Esophagus muscularis mucosa (tissue), 4 donors: ENCODE results near the gene DHX35. TPM values are rescaled to one million over a fixed set of nuclear protein-coding genes. Genes with fewer than 3 reads are reported as not detected.

Experiments
- DNase-seq: peaks from one replicate; pipeline ENCODE4 v3.0.0-alpha.2; 2017; ENCODE audit errors: extremely low spot score
- H3K27ac ChIP-seq, 4 donors: fragments of 200-600 bp; sonication (generic); replicated peaks in 1 of 4; 1 replicate in 3 of 4; 2 replicates in 1 of 4; pipeline ENCODE4 v1.5.1; 2016 to 2019; ENCODE audit warnings: mild to moderate bottlenecking in 1 of 4
- H3K27me3 ChIP-seq, 4 donors: fragments of 200-600 bp; sonication (generic); one replicate each; pipeline versions ENCODE4 v1.5.1 to v1.6.0; 2016 to 2019
- H3K36me3 ChIP-seq, 4 donors: fragments of 200-600 bp; sonication (generic); one replicate each; pipeline ENCODE4 v1.5.1; 2016 to 2019
- H3K4me1 ChIP-seq, 4 donors: fragments of 200-600 bp; sonication (generic); one replicate each; pipeline ENCODE4 v1.5.1; 2016 to 2019
- H3K4me3 ChIP-seq, 4 donors: fragments of 200-600 bp; sonication (generic); 1 replicate in 2 of 4; 2 replicates in 2 of 4; pipeline ENCODE4 v1.5.1; 2016 to 2019; ENCODE audit warnings: mild to moderate bottlenecking in 4 of 4, moderate library complexity in 1 of 4
- H3K9me3 ChIP-seq, 4 donors: fragments of 200-600 bp; sonication (generic); 1 replicate in 3 of 4; 2 replicates in 1 of 4; pipeline ENCODE4 v1.5.1; 2016 to 2019
- CTCF ChIP-seq, 3 experiments: fragments of 200-600 bp in 2 of 3; fragments of 450-650 bp in 1 of 3; sonication (generic) in 2 of 3; IDR thresholded peaks; one replicate each; pipeline ENCODE4 v1.5.1; 2017 to 2019; ENCODE audit warnings: antibody characterized with exemption in 3 of 3, mild to moderate bottlenecking in 2 of 3, moderate library complexity in 1 of 3
- EP300 ChIP-seq: sonication (generic); formaldehyde crosslinking; IDR thresholded peaks from one replicate; pipeline ENCODE4 v1.6.1; 2017; ENCODE audit warnings: antibody characterized with exemption
- POLR2A ChIP-seq: fragments of 450-650 bp; IDR thresholded peaks from one replicate; pipeline ENCODE4 v1.6.1; 2017; ENCODE audit warnings: antibody characterized with exemption, moderate library complexity, mild to moderate bottlenecking, low read depth
- POLR2AphosphoS5 ChIP-seq, 2 donors: sonication (generic); formaldehyde crosslinking; IDR thresholded peaks; one replicate each; pipeline ENCODE4 v1.6.1; 2017; ENCODE audit warnings: antibody characterized with exemption in 2 of 2
- WGBS: methylation state at CpG from one replicate; pipeline ENCODE4 v1.1.5; 2018; 5-methylcytosine and 5-hydroxymethylcytosine counted together
- intact Hi-C: fragments of 100-400 bp; cut with DNase I; formaldehyde crosslinking; loops from one replicate; pipeline ENCODE4 v1.15.1; 2023
- total RNA-seq, 4 donors: library from RNA; depleted of rRNA; stranded (reverse); fragments of >200 nt; gene quantifications; one replicate each; pipeline versions ENCODE4 v1.1.0 to v1.2.1, GENCODE V29; 2016

DHX35 gene
- total RNA-seq, 4 donors from 2014 or later: 19.7 to 31.7 (median 24.5) TPM

- Histone ChIP-seq H3K4me3 (no peak overlapping the region), H3K27me3 (no peaks in the 10 kb centered on the region), H3K36me3 (peaks cover 0 to 63% (median 6%) of the 10 kb centered on the region in 4 donors), H3K9me3 (no peaks in the 10 kb centered on the region), H3K4me1 (peaks cover 0 to 55% (median 4%) of the 10 kb centered on the region in 4 donors), H3K27ac (peak overlapping the region in 2 of 4 donors; percentile 7 to 14)
- DNase-seq: no peak
- intact Hi-C loops: no loop called here
- TF ChIP-seq POLR2A (no peak), CTCF (IDR thresholded peaks at IDR 0.05) (no peak), POLR2AphosphoS5 (IDR thresholded peaks at IDR 0.05) (peak in 1 of 2 donors; percentile 9)
- 95% methylated on average over 7 of the region's 7 CpGs for WGBS
These were observed 24.1 kb upstream of the DHX35 start for GRCh38 chr20:38937978-38938473.

- peak overlapping the region in 1 of 4 donors; percentile 48 for H3K27ac ChIP-seq
- no peaks in the 10 kb centered on the region for H3K9me3 ChIP-seq
- no peak overlapping the region for H3K4me3 ChIP-seq
- intact Hi-C loops: no loop called here
- H3K4me1 ChIP-seq: peaks cover 0 to 46% (median 4%) of the 10 kb centered on the region in 4 donors
- DNase-seq: no peak
- 78% methylated on average over 2 of the region's 2 CpGs for WGBS
- no peaks in the 10 kb centered on the region for H3K27me3 ChIP-seq
- no peak for TF ChIP-seq EP300
- TF ChIP-seq CTCF (IDR thresholded peaks at IDR 0.05): no peak
- TF ChIP-seq POLR2AphosphoS5 (IDR thresholded peaks at IDR 0.05): peak in 1 of 2 donors; percentile 19
- no peak for TF ChIP-seq POLR2A
- peaks cover 0 to 79% (median 8%) of the 10 kb centered on the region in 4 donors for H3K36me3 ChIP-seq
These were observed 22.5 kb upstream of the DHX35 start for GRCh38 chr20:38939686-38940085.

DNA sequence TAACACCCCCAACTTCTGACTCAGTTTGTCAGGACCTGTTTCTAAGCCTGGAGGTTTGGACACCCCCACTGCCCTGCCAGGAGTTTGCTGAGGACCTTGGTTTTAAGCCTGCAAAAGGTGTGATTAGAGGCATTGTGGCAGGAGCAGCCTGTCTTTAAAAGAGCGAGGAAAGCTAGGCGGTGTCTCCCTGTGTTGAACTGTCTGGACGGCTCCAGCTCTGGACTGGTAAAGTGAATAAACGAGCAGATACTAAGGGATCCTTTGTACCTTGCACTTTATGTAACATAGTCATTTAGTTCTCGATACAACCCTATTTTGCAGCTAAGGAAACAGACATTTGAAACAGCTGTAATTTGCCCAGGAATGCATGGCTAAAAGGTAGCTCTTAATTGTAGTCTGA lies 21.5 kb upstream of the DHX35 start:
- H3K9me3 ChIP-seq: no peaks in the 10 kb centered on the region
- peaks cover 0 to 39% (median 1%) of the 10 kb centered on the region in 4 donors for H3K4me1 ChIP-seq
- peak overlapping the region in 2 of 4 donors; percentile 10 to 48 for H3K27ac ChIP-seq
- TF ChIP-seq EP300 (no peak), POLR2AphosphoS5 (IDR thresholded peaks at IDR 0.05) (peak in 1 of 2 donors; percentile 42), POLR2A (no peak)
- DNase-seq: no peak
- no peaks in the 10 kb centered on the region for H3K27me3 ChIP-seq
- intact Hi-C loops: no loop called here
- WGBS: 98% methylated on average over 5 of the region's 5 CpGs
- H3K36me3 ChIP-seq: peaks cover 0 to 83% (median 8%) of the 10 kb centered on the region in 4 donors
- no peak overlapping the region for H3K4me3 ChIP-seq

DNA sequence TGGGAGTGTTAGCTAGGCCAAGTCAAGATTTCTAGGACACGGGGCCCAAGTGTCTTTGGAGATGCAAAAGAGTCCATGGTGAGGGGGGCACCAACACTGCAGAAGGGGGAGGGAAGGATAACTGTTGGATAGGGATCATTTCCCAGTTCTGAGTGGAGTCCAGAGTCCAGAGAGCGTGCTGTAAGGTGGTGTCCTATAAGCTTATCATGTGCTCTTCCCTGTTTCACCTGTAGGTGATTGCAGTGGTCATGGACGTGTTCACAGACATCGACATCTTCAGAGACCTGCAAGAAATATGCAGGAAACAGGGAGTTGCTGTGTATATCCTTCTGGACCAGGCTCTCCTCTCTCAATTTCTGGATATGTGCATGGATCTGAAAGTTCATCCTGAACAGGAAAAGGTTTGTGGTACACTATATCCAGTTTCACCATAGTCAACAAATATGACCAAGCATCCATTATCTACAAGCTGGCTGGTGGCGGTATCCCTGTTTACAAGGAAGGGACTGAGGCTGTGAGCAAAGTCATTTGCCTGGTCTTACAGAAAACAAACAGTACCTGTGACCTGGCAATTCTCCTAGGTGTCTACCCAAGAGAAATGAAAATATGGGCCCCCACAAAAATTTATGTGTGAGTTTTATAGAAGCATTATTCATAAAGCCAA lies 20.3 kb upstream of the DHX35 start:
- Histone ChIP-seq H3K27me3 (no peaks in the 10 kb centered on the region), H3K36me3 (peaks cover 0 to 81% (median 8%) of the 10 kb centered on the region in 4 donors), H3K4me3 (no peak overlapping the region), H3K4me1 (peaks cover 0 to 27% (median 0%) of the 10 kb centered on the region in 4 donors), H3K27ac (no peak overlapping the region), H3K9me3 (no peaks in the 10 kb centered on the region)
- intact Hi-C loops: no loop called here
- 96% methylated on average over 5 of the region's 5 CpGs for WGBS
- no peak for DNase-seq
- TF ChIP-seq POLR2AphosphoS5 (IDR thresholded peaks at IDR 0.05): peak in 1 of 2 donors; percentile 32
- no peak for TF ChIP-seq EP300

DNA sequence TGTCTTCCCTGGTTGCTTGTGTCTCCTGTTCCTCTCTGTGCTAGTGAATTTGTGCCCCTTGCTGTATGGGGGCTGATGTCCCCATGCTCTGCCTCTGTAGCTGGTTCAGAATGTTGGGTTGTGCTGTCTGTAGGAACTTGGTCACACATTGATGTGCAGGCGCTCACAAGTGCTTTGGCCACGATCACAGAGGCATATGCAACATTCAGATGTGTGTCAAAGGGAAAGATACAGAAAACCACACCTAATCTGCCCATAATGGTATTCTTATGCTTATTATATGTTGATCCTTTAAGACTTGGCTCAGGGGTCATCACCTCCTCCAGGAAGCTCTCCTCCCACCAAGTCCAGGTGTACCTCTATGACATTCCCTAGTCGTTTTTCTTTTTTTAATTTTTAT lies 17.1 kb upstream of the DHX35 start:
- no peak overlapping the region for H3K4me3 ChIP-seq
- TF ChIP-seq POLR2AphosphoS5 (IDR thresholded peaks at IDR 0.05) (peak in 1 of 2 donors; percentile 49), CTCF (IDR thresholded peaks at IDR 0.05) (no peak)
- intact Hi-C loops: no loop called here
- peaks cover 0 to 6% (median 0%) of the 10 kb centered on the region in 4 donors for H3K4me1 ChIP-seq
- WGBS: 98% methylated on average over 3 of the region's 3 CpGs
- no peak for DNase-seq
- H3K36me3 ChIP-seq: peaks cover 0 to 87% (median 9%) of the 10 kb centered on the region in 4 donors
- H3K27me3 ChIP-seq: no peaks in the 10 kb centered on the region
- H3K9me3 ChIP-seq: no peaks in the 10 kb centered on the region
- peak overlapping the region in 1 of 4 donors; percentile 27 for H3K27ac ChIP-seq
